GM19023 (cell line): ENCODE measurements around the gene LRRIQ4.

Experiments
- ATAC-seq: cut with Tn5 transposase; IDR thresholded peaks from one replicate; pipeline ENCODE4 v1.9.1; 2021; ENCODE audit warnings: mild to moderate bottlenecking, moderate library complexity; ENCODE audit not compliant: unreplicated experiment

Gene LRRIQ4

DNA sequence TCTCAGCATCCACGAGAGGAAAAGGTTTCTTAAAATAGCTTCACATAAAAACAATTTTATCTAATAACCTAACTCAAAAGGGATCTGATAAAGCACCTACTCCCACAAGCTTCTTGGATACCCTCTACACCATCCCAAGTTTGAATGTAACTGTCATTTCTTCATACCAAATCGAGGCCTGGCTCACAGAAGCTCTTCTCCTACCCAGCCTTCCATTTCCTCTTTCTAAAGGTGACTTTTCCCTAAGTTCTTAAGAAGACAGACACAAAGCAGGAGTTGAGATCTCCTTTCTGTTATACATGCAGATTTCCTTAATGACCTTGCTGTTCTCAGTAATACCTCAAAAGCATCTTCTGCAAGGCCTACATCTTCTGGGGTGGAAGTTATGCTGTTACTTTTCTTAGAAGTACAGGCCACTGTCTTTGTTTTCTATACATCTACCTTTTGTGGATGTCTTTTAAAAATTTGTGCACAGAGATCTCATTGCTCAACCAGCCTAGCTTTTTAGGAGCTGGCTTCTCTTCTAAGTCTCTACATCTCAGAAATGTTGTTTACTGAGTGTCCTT lies 3.4 kb upstream of the LRRIQ4 start:
- ATAC-seq = no peak

DNA sequence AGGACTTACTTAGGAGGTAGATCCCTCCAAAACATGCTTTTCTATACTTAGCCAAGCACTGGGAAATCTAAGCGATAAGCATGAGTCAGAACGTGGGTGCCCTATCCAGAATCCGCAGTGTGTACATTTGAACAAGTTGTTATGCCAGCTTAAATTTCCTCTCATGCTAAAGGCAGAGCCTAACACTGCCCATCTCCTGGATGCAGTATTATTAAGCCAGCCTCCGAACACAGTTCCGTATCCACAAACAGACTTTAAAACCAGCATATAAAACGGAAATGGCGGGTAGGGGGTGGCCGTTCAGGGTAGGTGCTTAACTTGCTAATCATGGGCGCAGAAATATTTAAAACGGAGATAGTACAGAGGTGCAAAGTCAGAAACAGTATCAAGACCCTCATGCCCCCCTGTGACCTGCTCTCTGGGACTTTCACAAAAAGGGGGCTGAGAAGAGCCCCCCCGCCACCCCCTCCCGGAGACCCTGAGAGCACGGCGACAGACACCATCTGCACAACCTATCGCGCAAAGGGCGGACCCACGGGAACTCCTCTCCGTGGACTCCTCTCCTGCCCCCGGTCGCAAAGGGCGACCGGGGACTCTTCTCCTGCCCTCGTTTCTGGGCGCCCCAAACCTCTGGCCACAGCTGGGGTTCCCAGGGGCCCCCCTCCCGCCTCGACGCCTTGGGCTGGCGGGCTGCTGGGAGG lies 889 bp upstream of the LRRIQ4 start:
- ATAC-seq = peak; percentile 16

- ATAC-seq = no peak
Measured at GRCh38 chr3:169813278-169813677, 608 bp downstream of the LRRIQ4 start.

- peak; percentile 88 for ATAC-seq
Measured at GRCh38 chr3:169813757-169814517, 1.3 kb downstream of the LRRIQ4 start.

- no peak for ATAC-seq
Measured at GRCh38 chr3:169815590-169816150, 3.0 kb downstream of the LRRIQ4 start.

GRCh38 chr3:169818316-169818715 lies 5.6 kb downstream of the LRRIQ4 start:
- ATAC-seq = no peak

DNA sequence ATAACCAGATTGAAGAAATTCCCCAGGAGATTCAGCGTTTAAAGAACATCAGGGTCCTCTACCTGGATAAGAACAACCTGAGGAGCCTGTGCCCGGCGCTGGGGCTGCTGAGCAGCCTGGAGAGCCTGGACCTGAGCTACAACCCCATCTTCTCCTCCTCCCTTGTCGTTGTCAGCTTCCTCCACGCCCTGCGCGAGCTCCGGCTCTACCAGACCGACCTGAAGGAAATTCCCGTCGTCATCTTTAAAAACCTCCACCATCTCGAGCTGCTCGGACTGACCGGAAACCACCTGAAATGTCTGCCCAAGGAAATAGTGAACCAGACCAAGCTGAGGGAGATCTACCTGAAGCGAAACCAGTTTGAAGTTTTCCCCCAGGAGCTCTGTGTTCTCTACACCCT lies 9.4 kb downstream of the LRRIQ4 start:
- ATAC-seq = no peak

GRCh38 chr3:169822540-169822939 lies 9.9 kb downstream of the LRRIQ4 start:
- ATAC-seq = no peak

DNA sequence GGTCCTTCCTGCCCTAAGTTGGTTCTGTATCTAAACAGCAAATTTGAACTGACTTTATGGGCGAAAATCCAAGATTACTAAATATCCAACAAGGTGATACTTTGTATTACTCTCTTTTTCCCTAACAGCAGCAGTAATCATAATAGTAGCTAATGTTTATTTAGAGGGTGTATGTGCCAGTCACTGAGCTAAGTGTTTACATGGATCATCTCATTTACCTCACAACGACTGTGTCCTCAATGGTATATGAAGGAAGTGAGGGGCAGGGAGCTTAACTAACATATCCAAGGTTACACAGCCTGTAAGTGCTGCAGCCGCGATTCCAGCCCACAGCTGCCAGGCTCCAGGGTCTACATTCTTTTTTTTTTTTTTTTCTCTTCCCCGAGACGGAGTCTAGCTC lies 10.3 kb downstream of the LRRIQ4 start:
- ATAC-seq = no peak

- no peak for ATAC-seq
Measured at GRCh38 chr3:169825316-169825715, 12.6 kb downstream of the LRRIQ4 start.

- no peak for ATAC-seq
Measured at GRCh38 chr3:169827712-169828111, 15.0 kb downstream of the LRRIQ4 start.

GRCh38 chr3:169835533-169835932 lies 22.9 kb downstream of the LRRIQ4 start:
- ATAC-seq = no peak

DNA sequence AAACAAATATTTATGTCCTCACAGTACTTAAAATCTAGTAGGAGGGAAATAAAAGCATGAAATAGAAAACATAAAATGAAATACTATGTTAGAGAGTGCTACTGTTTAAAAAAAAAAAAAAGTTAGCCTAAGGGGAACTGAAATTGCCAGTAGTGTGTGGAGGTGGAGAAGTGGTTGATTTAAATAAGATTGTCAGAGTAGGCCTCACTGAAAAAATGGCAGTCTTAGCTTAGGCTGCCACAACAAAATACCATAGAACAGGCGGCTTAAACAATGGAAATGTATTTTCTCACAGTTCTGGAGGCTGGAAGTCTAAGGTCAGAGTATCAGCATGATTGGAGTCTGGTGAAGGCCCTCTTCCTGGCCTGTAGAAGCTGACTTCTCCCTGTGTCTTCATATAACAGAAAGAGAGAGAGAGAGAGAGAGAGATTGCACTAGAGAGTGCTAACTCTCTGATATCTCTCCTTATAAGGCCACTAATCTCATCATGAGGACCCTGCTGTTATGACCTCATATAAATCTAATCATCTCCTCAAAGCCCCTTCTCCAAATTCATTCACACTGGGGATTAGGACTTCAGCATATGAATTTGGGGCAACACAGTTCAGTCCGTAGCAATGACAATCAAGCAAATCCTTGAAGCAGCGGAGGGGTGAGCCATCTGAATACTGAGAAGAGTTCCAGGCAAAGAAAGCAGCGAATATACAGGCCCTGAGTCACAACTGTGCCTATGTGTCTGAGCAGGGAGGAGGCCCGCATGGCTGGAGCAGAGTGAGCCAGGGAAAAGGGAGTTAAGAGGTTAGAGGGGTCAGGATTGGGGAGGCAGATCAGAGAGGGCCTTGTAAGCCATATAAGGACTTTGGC lies 23.6 kb downstream of the LRRIQ4 start:
- peak; percentile 89 for ATAC-seq

GRCh38 chr3:169836942-169837275 lies 24.2 kb downstream of the LRRIQ4 start:
- ATAC-seq = no peak

- no peak for ATAC-seq
Measured at GRCh38 chr3:169838511-169839030, 25.9 kb downstream of the LRRIQ4 start.

DNA sequence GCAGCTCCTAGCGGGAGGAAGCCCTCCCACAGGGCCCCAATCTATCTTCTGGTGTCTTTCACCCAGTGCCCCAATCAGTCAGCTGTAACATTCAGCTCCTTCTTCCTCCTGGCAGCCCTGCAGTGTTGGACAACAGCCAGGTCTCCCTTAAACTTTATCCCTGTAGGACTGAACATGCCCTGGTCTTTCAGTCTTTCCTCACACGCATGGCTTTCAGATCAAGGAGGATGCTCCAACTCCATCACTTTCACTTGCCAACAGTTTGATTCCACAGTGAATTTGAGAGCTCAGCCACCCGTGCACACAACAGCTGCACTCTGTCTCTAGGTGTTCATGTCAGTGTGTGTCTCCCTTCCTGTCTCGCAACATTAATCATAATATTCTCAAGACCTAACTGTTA lies 28.5 kb downstream of the LRRIQ4 start:
- ATAC-seq = no peak

GRCh38 chr3:169842960-169843359 lies 30.3 kb downstream of the LRRIQ4 start:
- no peak for ATAC-seq

GRCh38 chr3:169846458-169847193 lies 34.0 kb downstream of the LRRIQ4 start:
- peak; percentile 92 for ATAC-seq

DNA sequence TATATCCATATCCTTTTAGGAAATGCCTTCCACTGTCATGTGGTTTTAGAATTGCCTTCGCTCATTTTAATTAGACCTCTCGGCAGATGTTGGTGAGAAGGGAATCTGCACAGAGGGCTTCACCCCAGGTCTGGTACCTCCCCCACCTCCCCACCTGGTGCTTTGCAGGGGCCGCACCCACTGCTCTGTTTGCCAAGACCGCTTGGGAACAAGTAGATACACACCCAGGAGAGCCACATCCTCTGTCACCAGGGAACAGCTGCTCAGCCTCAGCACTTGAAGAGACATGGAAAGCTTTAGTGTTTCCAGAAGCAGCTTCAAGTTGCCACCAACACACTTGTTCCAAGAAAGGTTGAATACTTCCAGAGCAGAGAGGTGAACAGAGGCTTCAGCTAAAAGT lies 35.2 kb downstream of the LRRIQ4 start:
- ATAC-seq = no peak

- no peak for ATAC-seq
Measured at GRCh38 chr3:169848741-169849140, 36.1 kb downstream of the LRRIQ4 start.
